H1 (cell line): Measurements from ENCODE around the gene NUBPL. TPM values are rescaled to one million over a fixed set of nuclear protein-coding genes. Genes with fewer than 3 reads are reported as not detected.

Experiments used
- CTCF ChIA-PET: fragments of 300-600 bp; sonication (Branson Sonifier 250); formaldehyde crosslinking; loops from one replicate; lab custom pipeline; 2021; ENCODE audit not compliant: partially characterized antibody; lab: Charles Lee
- POLR2A ChIA-PET: fragments of 300-600 bp; sonication (Branson Sonifier 250); formaldehyde crosslinking; loops from one replicate; lab custom pipeline; 2021; ENCODE audit warnings: inconsistent platforms; ENCODE audit not compliant: partially characterized antibody; lab: Charles Lee
- DNase-seq, 2 experiments: peaks; one replicate each; pipeline versions ENCODE4 v3.0.0 to v3.0.0-alpha.2; 2010 to 2022; ENCODE audit warnings: low spot score in 2 of 2, low read depth in 1 of 2, mixed read lengths in 1 of 2
- FAIRE-seq: peaks from 2 replicates; lab custom pipeline; 2011; peaks lifted over from hg19 to GRCh38; lab: Jason Lieb, UNC
- H2AFZ ChIP-seq: 2 replicates; pipeline ENCODE4 v1.8.1; 2012; ENCODE audit warnings: low read length, inconsistent platforms
- H2AK5ac ChIP-seq: 2 replicates; pipeline ENCODE4 v1.6.1; 2013; ENCODE audit warnings: low read depth, low read length
- H2BK120ac ChIP-seq: replicated peaks from 2 replicates; pipeline ENCODE3; 2013; ENCODE audit warnings: low read depth, low read length, inconsistent platforms
- H2BK12ac ChIP-seq: 2 replicates; pipeline ENCODE4 v1.6.1; 2013; ENCODE audit warnings: low read depth, low read length
- H2BK15ac ChIP-seq: 2 replicates; pipeline ENCODE4 v1.6.1; 2013; ENCODE audit warnings: low read length
- H2BK20ac ChIP-seq: 2 replicates; pipeline ENCODE4 v1.6.1; 2013; ENCODE audit warnings: low read length
- H2BK5ac ChIP-seq: 2 replicates; pipeline ENCODE4 v1.6.1; 2013; ENCODE audit warnings: low read depth, low read length
- H3K14ac ChIP-seq: 2 replicates; pipeline ENCODE4 v1.6.1; 2013; ENCODE audit warnings: inconsistent platforms; ENCODE audit not compliant: insufficient read length
- H3K18ac ChIP-seq: 2 replicates; pipeline ENCODE4 v1.6.1; 2013; ENCODE audit warnings: low read length; ENCODE audit errors: extremely low read depth
- H3K23ac ChIP-seq: 2 replicates; pipeline ENCODE4 v1.6.1; 2013; ENCODE audit warnings: inconsistent platforms; ENCODE audit not compliant: insufficient read length
- H3K23me2 ChIP-seq: 2 replicates; pipeline ENCODE4 v1.6.1; 2013; ENCODE audit warnings: low read depth, low read length
- H3K27ac ChIP-seq: 2 replicates; pipeline ENCODE4 v1.6.1; 2011; ENCODE audit warnings: low read depth, low read length, inconsistent platforms
- H3K27me3 ChIP-seq, 4 experiments: replicated peaks in 1 of 4; 1 replicate in 1 of 4; 2 replicates in 3 of 4; pipeline versions ENCODE4 v1.6.1 to v1.8.1; 2011 to 2013; ENCODE audit warnings: low read length in 3 of 4, mild to moderate bottlenecking in 3 of 4, inconsistent platforms in 2 of 4, mixed read lengths in 2 of 4, moderate library complexity in 1 of 4; ENCODE audit not compliant: control insufficient read depth in 3 of 4, insufficient read depth in 3 of 4; ENCODE audit errors: extremely low read depth in 1 of 4
- H3K36me3 ChIP-seq, 4 experiments: 2 replicates each; pipeline versions ENCODE4 v1.6.1 to v1.8.1; 2011 to 2013; ENCODE audit warnings: mild to moderate bottlenecking in 4 of 4, low read length in 3 of 4, moderate library complexity in 2 of 4, control low read depth in 1 of 4, inconsistent platforms in 1 of 4; ENCODE audit not compliant: insufficient read depth in 4 of 4, control insufficient read depth in 2 of 4
- H3K4ac ChIP-seq: replicated peaks from 2 replicates; pipeline ENCODE3; 2013; ENCODE audit warnings: low read length, low read depth, mixed read lengths, inconsistent platforms; ENCODE audit not compliant: insufficient read length
- H3K4me1 ChIP-seq, 4 experiments: replicated peaks in 1 of 4; 1 replicate in 1 of 4; 2 replicates in 3 of 4; pipeline versions ENCODE4 v1.6.1 to v1.8.1; 2011 to 2013; ENCODE audit warnings: low read length in 3 of 4, inconsistent platforms in 2 of 4, mixed read lengths in 1 of 4; ENCODE audit not compliant: insufficient read depth in 4 of 4, control insufficient read depth in 3 of 4
- H3K4me2 ChIP-seq, 2 experiments: 2 replicates each; pipeline versions ENCODE4 v1.6.1 to v1.8.1; 2011 to 2013; ENCODE audit warnings: low read depth in 2 of 2, low read length in 2 of 2, control low read depth in 1 of 2, inconsistent platforms in 1 of 2, mild to moderate bottlenecking in 1 of 2; ENCODE audit not compliant: insufficient read depth in 1 of 2
- H3K4me3 ChIP-seq, 4 experiments: fragments of 200-600, 300-600 bp in 1 of 4; sonication (generic), shearing (Covaris generic), sonication (Bioruptor Twin) in 1 of 4; 2 replicates each; pipeline versions ENCODE4 v1.5.1 to v1.8.1; 2011 to 2016; ENCODE audit warnings: low read length in 4 of 4, low read depth in 3 of 4, control low read depth in 2 of 4, inconsistent platforms in 2 of 4, mild to moderate bottlenecking in 2 of 4, mixed read lengths in 1 of 4, moderate library complexity in 1 of 4; ENCODE audit not compliant: insufficient read depth in 2 of 4; ENCODE audit errors: extremely low read depth in 1 of 4
- H3K56ac ChIP-seq: replicated peaks from 2 replicates; pipeline ENCODE3; 2013; ENCODE audit warnings: low read depth, mild to moderate bottlenecking, mixed read lengths, low read length, inconsistent platforms; ENCODE audit not compliant: insufficient read length
- H3K79me1 ChIP-seq: 2 replicates; pipeline ENCODE4 v1.6.1; 2013; ENCODE audit warnings: low read depth, low read length, control low read depth
- H3K79me2 ChIP-seq, 2 experiments: 2 replicates each; pipeline versions ENCODE4 v1.6.1 to v1.8.1; 2012 to 2013; ENCODE audit warnings: low read length in 2 of 2, mild to moderate bottlenecking in 2 of 2, inconsistent platforms in 1 of 2; ENCODE audit not compliant: insufficient read depth in 2 of 2, control insufficient read depth in 1 of 2
- H3K9ac ChIP-seq, 4 experiments: replicated peaks in 1 of 4; 1 replicate in 1 of 4; 2 replicates in 3 of 4; pipeline versions ENCODE4 v1.6.1 to v1.8.1; 2011 to 2013; ENCODE audit warnings: low read depth in 3 of 4, low read length in 3 of 4, control low read depth in 2 of 4, mild to moderate bottlenecking in 2 of 4, moderate library complexity in 2 of 4, inconsistent platforms in 1 of 4; ENCODE audit errors: extremely low read depth in 1 of 4
- H3K9me3 ChIP-seq, 2 experiments: 2 replicates each; pipeline versions ENCODE4 v1.6.1 to v1.8.1; 2012 to 2013; ENCODE audit warnings: mild to moderate bottlenecking in 2 of 2, moderate library complexity in 2 of 2, control low read depth in 1 of 2, inconsistent platforms in 1 of 2, low read depth in 1 of 2, low read length in 1 of 2, mixed read lengths in 1 of 2; ENCODE audit not compliant: insufficient read depth in 2 of 2
- H4K20me1 ChIP-seq, 2 experiments: replicated peaks in 1 of 2; 2 replicates each; pipeline versions ENCODE3 to v1.8.1; 2011 to 2013; ENCODE audit warnings: inconsistent platforms in 2 of 2, low read length in 2 of 2, mild to moderate bottlenecking in 1 of 2; ENCODE audit not compliant: insufficient read depth in 2 of 2, control insufficient read depth in 1 of 2
- H4K5ac ChIP-seq: 2 replicates; pipeline ENCODE4 v1.6.1; 2013; ENCODE audit warnings: low read length, low read depth, mixed read lengths, inconsistent platforms; ENCODE audit not compliant: insufficient read length
- H4K8ac ChIP-seq: 2 replicates; pipeline ENCODE4 v1.8.0; 2013; ENCODE audit warnings: mild to moderate bottlenecking, moderate library complexity, low read length, inconsistent platforms; ENCODE audit not compliant: insufficient read depth; ENCODE audit errors: extremely low read depth
- H4K91ac ChIP-seq: replicated peaks from 2 replicates; pipeline ENCODE3; 2013; ENCODE audit warnings: low read length, mixed read lengths, inconsistent platforms; ENCODE audit not compliant: insufficient read length
- SRF ChIP-seq: IDR thresholded peaks from 2 replicates; pipeline ENCODE4 v1.6.1; 2011; ENCODE audit warnings: mild to moderate bottlenecking, low read depth, low read length, moderate library complexity
- WGBS, 2 experiments: shearing (Covaris generic) in 1 of 2; methylation state at CpG; one replicate each; pipeline versions ENCODE4 v1.1.6 to v1.1.7; 2013 to 2015; ENCODE audit warnings: low lambda C conversion rate in 2 of 2, mixed read lengths in 2 of 2, inconsistent platforms in 1 of 2, low coverage in 1 of 2, missing lambda C conversion rate in 1 of 2; ENCODE audit not compliant: insufficient replicate concordance in 2 of 2, insufficient coverage in 1 of 2, insufficient read length in 1 of 2; ENCODE audit errors: extremely low coverage in 1 of 2, missing lambda C conversion rate in 1 of 2; 5-methylcytosine and 5-hydroxymethylcytosine counted together
- polyA plus RNA-seq, 7 experiments: library from polyadenylated mRNA; depleted of rRNA in 3 of 7; stranded (reverse) in 5 of 7; unstranded in 2 of 7; fragments of >200 nt in 5 of 7; fragments of 200-250 nt in 2 of 7; gene quantifications; 1 replicate in 5 of 7; 2 replicates in 1 of 7; 4 replicates in 1 of 7; pipeline versions ENCODE4 v1.2.1 to v1.2.3, GENCODE V29; 2011 to 2013; ENCODE audit warnings: missing spikeins in 2 of 7, mixed read lengths in 2 of 7
- total RNA-seq: library from RNA; stranded (reverse); fragmentation: NEBNext Ultra II Directional; extraction: Animal tissue kit (Norgen Biotek cat#: 25700); gene quantifications from 2 replicates; pipeline ENCODE4 v1.2.1, GENCODE V29; 2021

Gene NUBPL
- total and polyA plus RNA-seq, 2 of the 8 experiments (the other 6 are each of a cell fraction or from before 2014, with no cell fraction given), result 1.6 to 6.8 TPM

DNA sequence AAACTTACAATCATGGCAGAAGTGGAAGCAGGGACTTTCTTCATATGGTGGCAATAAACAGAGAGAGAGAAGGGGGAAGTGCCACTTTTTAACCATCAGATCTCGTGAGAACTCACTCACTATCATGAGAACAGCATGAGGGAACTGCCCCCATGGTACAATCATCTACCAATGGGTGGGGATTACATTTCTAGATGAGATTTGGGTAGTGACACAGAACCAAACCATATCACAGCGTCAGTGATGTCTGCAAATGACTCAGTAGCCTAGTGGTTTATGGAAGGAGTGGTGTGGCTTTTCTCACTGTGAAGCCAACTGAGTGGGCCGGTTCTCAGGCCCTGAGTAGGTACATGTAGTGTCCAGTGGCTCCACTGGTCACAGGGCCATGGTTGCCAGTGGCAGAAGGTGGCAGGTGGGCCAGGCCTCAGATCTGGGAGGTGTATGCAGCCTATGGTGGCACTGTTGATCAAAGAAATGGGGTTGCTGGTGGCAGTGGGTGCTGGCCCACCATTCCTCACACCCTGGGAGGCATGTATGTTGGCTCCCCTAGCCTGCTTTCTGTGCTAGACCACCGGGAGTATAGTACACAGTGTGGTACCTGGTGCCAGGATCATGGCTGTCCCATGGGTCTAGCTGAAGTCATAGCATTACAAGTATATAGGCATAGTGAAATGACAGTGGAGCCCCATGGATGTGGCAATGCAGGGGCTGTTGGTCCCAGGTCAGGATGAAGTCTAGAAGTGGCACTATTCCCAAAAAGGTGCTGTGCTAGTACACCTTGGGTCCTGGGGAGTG is 191.9 kb downstream of the NUBPL start:
- H3K14ac ChIP-seq, result no peak overlapping the region
- H2BK120ac ChIP-seq, result no peak overlapping the region
- H3K79me2 ChIP-seq, result no peaks in the 10 kb centered on the region
- CTCF ChIA-PET, result no interaction called here
- no peak overlapping the region for H2BK15ac ChIP-seq
- DNase-seq (no peak), FAIRE-seq (no peak)
- no peaks in the 10 kb centered on the region for H3K79me1 ChIP-seq
- H2BK5ac ChIP-seq, result no peak overlapping the region
- H2AFZ ChIP-seq, result no peak overlapping the region
- H3K4me2 ChIP-seq, result no peak overlapping the region
- no peaks in the 10 kb centered on the region for H3K27me3 ChIP-seq
- no peak overlapping the region for H3K4ac ChIP-seq
- H2BK12ac ChIP-seq, result no peak overlapping the region
- H4K8ac ChIP-seq, result no peak overlapping the region
- WGBS, 2 experiments, result 75% methylated on average over 4 of the region's 4 CpGs; no CpG with 5 or more reads in 1 of the 2 experiments
- H4K5ac ChIP-seq, result no peak overlapping the region
- POLR2A ChIA-PET, result no interaction called here
- no peak overlapping the region for H2BK20ac ChIP-seq
- no peaks in the 10 kb centered on the region for H3K4me1 ChIP-seq
- H3K18ac ChIP-seq, result no peak overlapping the region
- no peaks in the 10 kb centered on the region for H4K20me1 ChIP-seq
- H3K9ac ChIP-seq, result no peak overlapping the region
- H4K91ac ChIP-seq, result no peak overlapping the region
- no peak overlapping the region for H3K4me3 ChIP-seq
- no peak overlapping the region for H3K23ac ChIP-seq
- H3K27ac ChIP-seq, result no peak overlapping the region
- no peak overlapping the region for H2AK5ac ChIP-seq
- H3K36me3 ChIP-seq, result no peaks in the 10 kb centered on the region
- H3K9me3 ChIP-seq, result peaks cover 16 to 21% of the 10 kb centered on the region in 2 experiments
- H3K56ac ChIP-seq, result no peak overlapping the region
- H3K23me2 ChIP-seq, result no peaks in the 10 kb centered on the region
- no peak for TF ChIP-seq SRF
